Measurements from ENCODE around the gene WFIKKN1.
A peak's percentile ranks its signal among the peaks of the same experiment; 100 is the strongest.

The WFIKKN1 gene

GRCh38 chr16:638034-638543, 7.3 kb downstream of the WFIKKN1 start:
- DNase-seq = no peak

DNA sequence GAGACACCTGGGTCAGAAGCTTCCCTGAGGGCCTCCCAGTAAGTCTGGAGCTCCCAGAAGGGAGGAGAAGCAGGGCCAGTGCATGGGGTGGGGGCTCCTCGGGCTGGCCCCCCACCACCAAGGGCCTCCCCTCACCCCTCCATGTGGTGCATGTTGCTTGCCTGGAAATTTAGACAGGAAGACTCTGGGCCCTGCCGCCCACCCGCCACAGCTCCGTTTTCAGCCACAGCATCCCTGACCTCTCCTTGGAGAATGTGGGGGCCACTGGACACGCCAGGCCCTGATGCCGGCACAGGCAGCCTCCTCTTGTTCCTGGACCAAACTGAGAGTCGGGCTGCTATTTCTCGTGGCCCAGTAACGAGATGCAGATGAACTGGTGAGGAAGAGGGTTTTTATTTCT, 8.1 kb downstream of the WFIKKN1 start:
- DNase-seq = no peak

DNA sequence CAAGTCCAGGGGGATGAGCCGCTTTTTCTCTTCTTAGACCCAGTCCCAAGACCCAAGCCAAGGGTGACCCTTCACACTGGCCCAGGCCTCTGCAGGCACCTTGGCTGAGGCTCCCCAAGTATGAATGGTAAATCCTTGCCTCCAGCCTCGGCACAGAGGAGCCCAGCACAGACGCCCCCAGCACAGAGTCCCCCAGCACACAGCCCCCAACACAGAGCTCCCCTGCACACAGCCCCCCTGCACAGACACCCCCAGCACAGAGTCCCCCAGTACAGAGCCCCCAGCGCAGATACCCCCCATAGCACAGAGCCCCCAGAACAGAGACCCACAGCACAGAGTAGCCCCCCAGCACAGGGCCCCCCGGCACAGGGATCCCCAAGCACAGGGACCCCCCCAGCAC, 9.8 kb downstream of the WFIKKN1 start:
- DNase-seq = no peak

DNA sequence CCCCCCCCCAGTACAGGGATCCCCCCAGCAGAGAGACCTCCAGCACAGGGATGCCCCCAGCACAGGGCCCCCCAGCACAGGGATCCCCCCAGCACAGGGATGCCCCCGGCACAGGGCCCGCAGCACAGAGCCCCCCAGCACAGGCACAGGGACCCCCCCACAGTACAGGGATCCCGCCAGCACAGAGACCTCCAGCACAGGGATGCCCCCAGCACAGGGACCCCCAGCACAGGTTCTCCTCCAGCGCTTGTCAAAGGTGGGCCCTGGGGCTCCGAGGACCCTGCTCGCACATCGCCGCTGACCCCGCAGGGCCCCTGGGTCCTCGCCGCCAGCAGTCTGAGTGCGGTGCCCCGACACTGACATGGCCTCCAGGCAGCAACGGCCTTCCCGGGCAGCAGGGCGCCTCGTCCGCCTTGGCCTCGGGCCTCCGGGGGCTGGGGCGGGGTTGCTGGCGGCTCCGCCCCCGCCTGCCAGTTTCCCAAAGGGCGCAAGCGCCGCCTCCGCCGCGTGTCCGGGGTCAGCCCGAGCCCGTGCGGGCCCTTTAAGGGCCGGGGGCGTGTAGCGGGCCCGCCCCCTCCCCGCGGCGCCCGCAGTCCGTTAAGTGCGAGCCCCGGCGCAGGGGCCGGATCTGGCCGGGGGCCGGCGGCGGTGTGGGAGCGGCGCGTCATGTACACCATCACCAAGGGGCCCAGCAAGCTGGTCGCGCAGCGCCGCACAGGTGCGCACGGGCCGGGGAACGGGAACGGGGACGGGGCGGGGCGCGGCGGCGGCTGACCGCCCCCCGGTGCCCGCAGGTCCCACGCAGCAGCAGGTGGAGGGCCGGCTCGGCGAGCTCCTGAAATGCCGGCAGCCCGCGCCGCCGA, 10.8 kb downstream of the WFIKKN1 start, which contains the start of gene MCRIP2:
TSS of gene MCRIP2 (plus strand) at position 503 of the 863 bp plus-strand sequence. CDS start at position 667, 164 bp downstream.
- DNase-seq = peak; percentile 76

GRCh38 chr16:642189-643049, 11.6 kb downstream of the WFIKKN1 start:
- DNase-seq = no peak

GRCh38 chr16:643050-643368, 12.2 kb downstream of the WFIKKN1 start:
- no peak for DNase-seq

GRCh38 chr16:644556-644955, 13.8 kb downstream of the WFIKKN1 start:
- DNase-seq = no peak

DNA sequence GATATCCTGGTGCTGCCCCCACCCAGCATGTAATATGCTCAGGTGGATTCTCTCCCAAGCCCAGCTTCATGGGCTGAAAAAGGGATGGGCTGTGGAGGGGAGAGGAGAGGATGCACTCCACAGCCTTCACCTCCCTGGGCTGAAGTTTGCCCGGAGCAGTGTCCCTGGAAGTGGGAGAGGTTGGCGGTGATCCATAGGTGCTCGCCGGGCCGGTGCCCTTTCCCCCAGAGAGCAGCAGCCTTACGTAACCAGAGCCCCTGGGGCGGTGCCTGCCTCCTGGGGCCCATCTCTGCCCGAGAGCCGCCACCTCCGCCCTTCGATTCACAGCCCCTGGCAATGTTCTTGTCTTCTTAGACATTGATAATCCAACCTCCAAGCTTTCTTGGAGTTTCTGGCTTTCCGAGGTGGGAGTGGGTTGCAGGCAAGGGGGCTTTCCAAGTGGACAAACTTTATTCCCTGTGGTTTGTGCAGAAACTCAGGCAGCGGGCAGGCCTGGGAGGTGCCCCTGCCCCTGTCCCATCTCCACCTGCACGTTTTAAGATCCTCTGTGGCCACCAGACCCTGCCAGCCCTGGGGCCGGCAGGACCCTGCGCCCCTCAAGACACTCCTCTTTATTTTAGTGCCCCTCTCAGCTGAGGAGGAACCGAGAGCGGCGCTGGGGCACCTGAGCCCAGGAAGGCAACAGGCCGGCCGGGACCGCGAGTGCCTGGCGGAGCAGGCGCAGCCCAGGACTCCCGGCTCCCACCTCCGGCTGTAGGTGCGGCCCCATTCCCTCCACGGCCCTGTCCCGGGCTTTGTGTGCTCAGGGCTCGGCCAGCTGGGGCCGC, 15.3 kb downstream of the WFIKKN1 start:
- DNase-seq = no peak

DNA sequence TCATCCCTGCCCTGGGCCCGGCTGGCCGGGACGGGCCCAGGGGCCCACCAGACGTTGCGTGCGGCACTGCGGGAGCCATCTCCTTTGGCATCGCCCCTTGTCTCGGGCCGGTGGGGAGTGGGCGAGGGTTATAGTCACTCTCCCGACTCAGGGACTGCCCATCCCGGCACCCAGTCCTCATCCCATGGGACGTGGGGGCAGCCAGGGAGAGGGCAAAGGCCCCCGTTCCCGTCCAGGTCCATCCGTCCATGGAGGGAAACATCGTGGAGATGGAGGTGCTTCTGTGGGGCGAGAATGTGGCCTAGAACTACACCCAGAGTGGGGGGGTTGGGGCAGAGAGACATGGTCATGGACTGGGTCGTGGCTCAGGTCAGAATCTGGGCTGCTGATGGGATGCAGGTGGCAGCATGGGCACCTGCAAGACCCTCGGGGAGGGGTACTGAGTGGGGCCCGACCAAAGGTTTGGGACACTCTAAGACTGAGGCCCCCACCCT, 15.9 kb downstream of the WFIKKN1 start:
- DNase-seq = no peak

GRCh38 chr16:647173-647902, 16.6 kb downstream of the WFIKKN1 start:
- DNase-seq = no peak

GRCh38 chr16:648071-648780, 17.4 kb downstream of the WFIKKN1 start:
- DNase-seq = no peak

DNA sequence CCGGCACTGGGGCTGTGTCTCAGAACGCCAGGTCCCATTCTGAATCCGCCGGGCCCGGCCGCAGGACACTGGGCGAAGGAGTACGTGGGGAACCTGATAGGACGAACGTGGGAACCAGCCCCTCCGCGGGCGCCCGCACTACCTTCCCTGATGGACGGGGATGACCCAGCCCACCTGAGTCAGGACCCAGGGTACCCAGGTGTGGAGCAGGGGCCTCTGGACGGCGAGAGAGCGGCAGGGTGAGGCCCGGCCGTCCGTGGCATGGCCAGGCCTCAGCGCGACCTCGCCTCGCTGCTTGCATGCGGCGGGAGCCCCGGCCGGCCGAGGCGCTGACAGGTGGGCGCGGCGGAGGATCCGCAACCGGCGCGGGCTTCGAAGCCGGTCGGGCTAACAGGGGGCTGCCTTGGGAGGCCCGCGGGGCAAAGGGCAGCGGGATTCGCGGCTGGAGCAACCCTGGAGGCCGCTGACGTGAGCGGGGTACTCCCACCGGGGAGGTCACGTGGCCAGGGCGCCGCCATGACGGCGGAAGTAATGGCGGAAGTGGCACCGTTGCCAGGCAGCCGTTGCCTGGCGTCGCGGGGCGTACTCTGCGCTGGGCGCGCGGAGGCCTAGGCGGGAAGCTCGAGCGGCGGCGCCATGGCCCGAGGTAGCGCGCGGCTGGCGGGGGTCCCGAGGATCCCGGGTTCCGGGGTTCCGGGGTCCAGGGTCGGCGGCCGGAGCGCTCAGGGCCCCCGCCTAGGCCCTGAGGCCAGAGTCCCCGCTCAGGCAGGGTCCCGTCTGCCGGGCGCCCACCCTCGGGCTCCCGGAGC, 18.2 kb downstream of the WFIKKN1 start, which contains the start of gene WDR90:
TSS of gene WDR90 (plus strand) at position 585 of the 809 bp plus-strand sequence. CDS start at position 637, 52 bp downstream.
- peak; percentile 94 for DNase-seq

- no peak for DNase-seq
These were observed 18.8 kb downstream of the WFIKKN1 start for GRCh38 chr16:649631-650030.

DNA sequence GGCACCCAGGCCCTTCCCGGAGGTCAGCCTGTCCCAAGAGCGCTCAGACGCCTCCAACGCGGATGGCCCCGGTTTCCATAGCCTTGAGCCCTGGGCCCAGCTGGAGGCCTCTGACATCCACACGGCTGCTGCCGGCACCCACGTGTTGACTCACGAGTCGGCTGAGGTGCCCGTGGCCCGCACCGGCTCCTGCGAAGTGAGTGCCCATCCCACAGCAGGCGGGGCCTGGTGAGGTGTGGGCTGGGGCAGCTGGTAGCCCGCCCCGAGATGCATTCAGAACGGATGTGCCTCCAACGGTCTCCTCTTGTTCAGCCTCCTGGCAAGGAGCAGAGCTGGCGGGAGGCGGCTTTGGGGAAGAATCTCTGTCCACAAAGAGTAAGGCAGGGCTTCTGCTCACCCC, 21.1 kb downstream of the WFIKKN1 start:
- DNase-seq = no peak

DNA sequence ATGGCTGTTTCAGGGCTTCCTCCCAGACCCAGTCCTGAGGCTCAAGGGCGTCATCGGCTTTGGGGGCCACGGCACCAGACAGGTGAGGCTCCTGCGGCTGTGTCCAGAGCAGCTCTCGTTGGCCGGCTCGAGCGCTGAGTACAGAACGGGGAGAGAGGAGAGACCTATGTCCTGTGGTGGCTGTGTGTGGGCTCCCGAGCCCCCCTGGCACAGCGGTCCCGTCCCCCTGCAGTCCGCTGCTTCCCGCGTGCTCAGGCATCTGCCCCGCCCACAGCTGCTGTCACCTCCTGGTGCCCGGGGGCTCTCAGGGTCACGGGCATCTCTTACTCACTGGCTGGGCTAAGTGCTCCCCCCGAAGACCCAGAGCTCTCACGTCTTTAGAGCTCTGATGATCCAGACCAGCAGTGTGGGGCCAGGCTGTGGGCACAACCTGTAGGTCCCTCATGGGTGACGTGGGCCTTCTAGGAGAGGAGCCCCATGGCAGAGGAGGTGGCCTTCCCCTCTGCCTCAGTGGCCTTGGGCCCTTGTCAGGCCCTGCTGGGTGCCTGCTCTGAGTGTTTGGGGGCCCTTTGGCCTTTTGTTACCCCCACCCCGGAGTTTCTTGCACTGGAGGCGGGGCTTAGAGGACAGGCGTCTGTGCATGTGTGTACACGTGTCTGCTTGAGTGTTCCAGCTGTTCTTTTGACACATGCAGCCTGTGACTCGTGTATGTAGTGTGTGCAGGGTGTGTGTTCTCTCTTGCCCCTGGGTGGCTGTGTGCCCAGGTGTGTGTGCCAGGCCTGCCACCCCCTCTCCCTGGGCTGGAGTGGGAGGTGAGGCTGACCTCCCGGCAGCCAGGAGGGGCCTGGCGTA, 21.9 kb downstream of the WFIKKN1 start:
- no peak for DNase-seq

DNA sequence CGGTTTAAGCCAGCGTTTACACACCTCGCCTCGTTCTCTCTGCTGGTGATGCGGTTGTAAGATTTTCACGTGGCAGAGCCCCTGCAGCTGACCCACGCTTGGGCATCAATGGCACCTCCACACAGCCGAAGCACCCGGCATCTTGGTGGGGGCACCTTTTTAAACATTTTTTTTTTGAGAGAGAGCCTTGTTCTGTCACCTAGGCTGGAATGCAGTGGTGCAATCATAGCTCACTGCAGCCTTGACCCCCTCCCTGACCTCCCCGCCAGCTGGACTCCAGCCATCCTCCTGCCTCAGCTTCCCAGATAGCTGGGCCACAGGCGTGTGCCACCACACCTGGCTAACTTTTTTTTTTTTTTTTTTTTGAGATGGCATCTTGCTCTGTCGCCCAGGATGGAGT, 23.2 kb downstream of the WFIKKN1 start:
- no peak for DNase-seq

- no peak for DNase-seq
These were observed 26.7 kb downstream of the WFIKKN1 start for GRCh38 chr16:657487-657886.

DNA sequence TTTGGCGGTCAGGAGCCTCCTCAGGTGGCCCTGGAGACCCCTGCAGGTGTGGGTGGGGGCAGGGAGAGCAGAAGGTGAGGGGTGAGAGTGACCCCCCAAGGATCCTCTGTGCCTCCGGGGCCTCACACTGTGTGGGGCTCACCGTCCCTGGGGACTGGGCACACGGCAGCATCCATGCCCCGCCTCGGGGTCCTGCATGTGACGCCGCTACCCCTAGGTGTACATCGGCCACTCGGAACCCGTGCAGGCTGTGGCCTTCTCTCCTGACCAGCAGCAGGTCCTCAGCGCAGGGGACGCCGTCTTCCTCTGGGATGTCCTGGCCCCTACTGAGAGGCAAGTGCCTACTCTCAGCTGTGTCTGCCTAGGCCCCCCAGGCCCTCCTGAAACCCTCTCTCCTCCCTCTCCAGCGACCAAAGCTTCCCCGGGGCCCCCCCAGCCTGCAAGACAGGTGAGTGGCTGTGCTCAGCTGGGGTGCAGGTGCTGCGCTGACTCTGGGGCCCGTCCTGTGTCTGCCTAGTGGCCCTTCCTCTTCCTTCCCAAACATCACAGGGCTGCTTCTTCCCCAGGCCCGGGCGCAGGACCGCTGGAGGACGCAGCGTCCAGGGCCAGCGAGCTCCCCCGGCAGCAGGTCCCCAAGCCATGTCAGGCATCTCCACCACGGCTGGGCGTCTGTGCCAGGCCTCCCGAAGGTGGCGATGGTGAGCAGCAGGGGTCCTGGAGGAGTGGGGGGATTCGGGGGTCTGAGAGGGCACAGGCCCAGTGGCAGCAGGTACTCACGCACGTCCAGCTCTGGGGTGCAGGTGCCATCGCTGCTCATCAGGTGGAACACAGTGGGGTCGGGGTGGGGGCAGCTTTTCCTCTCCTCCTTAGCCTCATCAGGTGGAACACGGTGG, 28.1 kb downstream of the WFIKKN1 start:
- no peak for DNase-seq
